ENCODE data around the gene PPP6R2.
A peak's percentile ranks its signal among the peaks of the same experiment; 100 is the strongest.

The PPP6R2 gene

DNA sequence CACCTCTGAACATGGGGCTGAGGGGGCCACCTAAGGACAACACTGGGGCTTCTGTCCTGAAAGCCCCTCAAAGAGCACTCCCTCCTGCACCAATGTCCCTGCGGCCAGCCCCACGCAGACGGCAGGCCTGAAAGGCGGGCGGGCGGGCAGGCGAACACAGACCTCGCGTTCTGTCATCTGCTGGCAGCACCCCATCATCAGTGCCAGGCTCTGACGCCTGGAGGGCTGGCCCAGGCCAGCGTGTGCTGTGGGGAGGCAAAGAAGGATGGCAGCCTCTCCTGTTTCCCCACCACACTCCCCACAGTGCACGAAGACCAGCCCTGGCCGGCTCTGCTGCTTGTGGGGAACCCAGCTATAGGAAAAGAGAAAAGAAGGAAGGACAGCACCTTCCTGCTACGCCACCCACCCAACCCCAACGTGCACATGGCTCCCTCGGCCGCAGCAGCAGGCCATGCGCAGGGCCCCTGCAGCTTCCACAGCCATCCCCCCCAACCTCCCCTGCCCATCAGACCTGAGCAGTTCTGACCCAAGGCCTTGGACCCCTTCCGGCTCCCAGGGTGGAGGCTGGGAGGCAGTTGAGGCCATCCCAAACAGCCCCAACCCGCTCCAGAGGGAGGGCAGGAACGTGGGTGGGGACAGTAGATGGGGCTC, 128.2 kb downstream of the PPP6R2 start:
- ATAC-seq = no peak

DNA sequence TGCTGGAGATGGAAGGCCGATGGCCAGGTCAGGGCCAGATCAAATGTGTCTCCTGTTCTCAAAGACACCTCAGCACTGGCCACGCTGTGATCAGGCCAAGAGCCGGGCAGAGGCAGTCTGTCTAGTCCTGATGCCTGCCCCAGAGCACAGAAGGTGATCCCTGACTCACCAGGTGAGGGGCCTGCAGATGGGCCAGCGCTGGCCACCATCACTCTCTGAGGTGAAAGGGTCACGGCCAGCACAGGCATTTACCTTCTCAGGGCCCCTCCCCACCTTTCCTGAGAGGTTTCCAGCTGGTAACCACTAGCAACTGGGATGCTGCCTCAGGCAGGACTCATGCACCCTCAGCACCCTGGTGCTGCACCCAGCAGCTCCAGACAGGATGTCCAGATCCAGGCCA, 128.8 kb downstream of the PPP6R2 start:
- no peak for ATAC-seq

DNA sequence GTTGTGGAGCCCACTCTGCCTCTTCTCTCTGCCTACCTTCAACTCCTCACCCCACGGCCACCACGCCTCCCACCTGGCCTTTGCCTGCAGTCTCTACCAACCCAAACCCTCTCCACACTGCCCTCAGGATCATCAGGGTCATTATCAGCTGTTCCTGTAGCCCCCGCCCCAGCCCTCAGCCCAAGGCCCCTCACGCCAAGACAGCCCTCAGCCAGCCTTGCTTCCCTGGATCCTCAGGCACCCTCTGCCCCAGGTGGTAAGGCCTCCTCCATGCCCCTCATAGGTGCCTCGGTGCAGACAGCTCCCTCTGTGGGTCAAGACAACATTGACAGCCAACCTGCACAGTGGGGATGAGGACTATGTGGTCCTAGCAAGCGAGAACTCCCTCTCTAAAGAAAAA, 130.0 kb downstream of the PPP6R2 start:
- ATAC-seq = peak in 1 of 2 donors; percentile 12

DNA sequence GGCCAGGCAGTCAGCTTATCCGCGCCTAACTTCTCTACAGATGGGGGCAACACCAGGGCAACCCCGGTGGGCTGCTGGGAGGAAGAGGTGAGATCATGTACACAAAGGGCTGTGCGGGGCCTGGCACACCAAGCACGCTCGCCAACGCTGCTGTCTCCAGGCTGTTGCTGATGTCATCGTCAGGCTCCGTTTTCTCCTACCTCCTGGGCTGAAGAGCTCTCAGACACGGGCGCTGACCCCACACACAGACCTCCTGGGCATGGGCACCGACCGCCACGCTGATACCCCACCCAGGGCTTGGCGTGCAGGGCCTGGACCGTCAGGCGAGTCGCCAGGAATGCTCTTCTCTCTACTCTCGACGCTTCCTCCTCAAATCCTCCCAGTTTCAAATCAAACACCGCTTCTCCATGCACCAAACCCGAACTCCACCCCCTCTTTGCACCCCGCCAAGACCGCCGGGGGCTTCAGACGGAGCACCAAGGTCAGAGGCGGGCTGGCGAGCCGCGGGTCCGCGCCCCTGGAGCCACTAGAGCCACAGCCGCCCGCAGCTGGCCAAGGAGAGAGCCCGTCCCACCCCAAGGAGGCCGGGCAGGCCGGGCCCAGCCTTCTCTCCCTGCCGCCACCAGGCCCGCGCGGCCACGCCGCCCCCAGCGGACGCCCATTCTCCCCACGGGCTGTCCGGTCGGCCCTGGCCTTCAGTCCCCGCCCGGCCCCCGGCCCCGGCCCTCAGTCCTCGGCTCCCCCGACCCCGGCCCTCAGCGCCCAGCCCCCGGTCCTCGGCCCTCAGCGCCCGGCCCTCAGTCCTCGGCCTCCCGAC, 130.9 kb downstream of the PPP6R2 start:
- no peak for ATAC-seq

DNA sequence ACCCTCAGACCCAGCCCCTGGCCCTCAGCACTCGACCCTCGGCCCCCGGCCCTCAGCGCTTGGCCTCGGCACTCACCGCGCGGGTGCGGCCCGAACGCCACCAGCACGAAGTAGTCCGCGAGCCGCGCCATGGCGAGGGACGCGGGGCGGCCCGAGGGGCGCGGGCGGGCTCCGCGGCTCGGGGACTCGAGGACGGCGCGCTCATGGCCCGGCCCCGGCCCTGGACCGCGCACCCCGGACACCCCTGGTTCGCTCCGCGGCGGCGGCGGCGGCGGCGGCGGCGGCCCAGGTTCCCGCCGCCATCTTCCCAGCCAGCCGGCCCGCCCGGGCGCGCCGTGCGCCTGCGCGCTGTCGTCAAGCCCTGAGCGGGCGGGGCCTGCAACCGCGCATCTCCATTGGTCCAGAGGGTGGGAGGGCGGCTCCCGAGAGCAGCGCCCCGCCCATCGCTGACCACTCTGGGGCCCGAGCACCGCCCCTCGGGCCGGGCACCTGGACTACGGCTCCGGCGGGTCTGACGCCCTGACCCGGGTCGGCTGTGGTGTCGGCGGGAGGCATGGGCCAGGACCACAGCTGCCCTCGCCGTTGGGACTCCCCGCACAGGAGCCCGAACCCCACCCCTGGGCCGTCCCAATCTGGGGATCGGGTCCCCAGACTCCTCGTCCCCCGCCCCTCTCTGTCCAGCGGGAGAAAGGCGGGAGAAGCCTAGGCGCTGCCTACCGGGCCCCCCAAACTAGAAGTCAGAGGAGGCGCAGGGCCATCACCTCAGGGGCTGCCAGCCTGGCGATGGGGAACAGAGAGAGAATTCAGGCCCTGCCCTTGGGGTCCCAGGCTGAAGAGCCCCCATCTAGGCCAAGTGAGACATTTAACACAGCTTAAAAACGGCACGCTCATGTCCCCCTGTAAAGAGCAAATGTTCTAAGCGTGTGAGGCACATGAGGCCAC, 131.9 kb downstream of the PPP6R2 start, which contains the start of gene SBF1:
Gene SBF1 (minus strand): TSS at position 326 of the 942 bp plus-strand sequence. CDS start 195 bp downstream, at position 131.
- ATAC-seq = peak; percentile 74 to 76

DNA sequence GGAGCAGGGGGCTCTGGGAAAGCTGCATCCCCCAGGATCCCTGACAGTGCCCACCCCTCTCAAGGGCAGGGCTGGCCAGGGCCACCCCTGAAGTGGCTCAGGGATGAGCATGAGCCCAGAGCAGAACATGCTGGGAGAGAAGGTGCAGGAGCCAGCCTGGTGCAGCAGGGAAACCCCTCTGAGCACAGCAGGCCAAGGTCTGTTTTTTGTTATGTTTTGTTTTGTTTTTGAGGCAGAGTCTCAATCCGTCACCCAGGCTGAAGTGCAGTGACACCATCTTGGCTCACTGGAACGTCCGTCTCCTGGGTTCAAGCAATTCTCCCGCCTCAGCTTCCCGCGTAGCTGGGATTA, 132.5 kb downstream of the PPP6R2 start:
- ATAC-seq = no peak

DNA sequence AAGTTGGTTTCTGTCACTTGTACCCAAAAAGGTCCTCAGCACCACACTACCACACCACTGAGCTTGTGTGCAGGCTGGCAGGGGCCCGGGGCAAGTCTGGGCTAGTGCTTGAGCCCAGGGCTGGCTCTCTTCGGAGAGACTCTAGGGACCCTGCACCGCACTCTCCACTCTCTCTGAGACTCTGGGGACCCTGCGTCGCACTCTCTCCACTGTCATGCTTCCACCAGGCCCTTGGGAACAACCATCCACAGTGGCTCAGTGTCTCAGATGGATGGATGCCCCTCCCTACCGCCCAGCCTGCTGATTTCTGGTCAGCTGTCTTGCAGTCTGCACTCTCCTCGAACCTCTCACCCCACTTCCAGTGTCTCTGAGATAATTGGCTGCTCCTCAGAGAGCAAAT, 133.7 kb downstream of the PPP6R2 start:
- no peak for ATAC-seq

DNA sequence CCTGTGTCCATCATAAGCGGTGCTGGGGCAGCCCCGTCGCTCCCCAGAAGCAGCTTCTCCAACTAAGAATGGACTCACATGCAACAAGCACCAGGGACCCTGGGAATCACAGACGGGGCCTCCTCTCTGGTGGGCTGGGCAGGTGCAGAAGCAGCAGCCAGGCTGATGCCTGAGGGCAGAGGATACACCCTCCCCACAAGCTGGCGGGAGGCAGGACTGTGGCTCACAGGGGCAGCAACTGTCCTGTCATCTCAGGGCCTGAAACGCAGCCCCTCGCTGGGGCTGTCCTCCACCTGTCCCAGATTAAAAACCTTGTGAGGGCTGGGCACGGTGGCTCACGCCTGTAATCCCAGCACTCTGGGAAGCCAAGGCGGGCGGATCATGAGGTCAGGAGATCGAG, 134.8 kb downstream of the PPP6R2 start:
- no peak for ATAC-seq

DNA sequence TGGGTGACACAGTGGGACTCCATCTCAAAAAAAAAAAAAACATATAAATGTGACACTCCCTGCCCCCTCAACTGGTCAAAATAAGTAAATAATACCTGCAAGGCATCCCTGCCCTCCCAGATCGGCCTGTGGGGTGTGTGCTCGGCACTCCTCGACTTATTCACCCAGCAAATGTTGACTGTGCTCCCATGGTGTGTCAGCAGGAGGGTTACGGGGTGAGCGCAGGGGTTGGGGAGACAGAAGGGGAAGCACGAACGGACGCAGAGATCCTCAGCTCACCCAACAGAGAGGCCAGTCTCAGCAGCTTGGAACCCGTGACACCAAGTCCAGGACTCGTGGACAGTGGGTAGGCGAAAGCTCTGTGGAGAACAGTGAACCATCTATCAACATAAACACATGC, 136.6 kb downstream of the PPP6R2 start:
- no peak for ATAC-seq

DNA sequence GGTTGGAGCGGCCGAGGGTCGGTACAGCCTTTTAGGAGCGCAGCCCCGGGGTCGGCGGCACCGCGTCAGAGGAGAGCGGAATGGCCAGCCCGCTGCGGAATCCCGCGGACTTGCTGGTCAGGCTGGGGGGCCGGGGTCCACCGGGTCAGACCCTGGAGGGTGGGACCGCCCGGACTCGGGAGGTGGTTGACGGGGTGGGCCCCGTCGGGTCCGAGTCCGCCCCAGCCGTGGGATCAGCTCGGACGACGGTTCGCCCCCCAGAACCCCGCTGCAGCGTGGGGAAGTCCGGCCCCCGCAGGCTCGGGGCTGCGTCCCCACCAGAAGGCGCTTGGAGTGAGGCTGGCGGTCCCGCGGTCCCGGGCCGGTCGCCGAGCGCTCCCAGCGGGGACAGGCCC, 137.9 kb downstream of the PPP6R2 start:
- no peak for ATAC-seq

DNA sequence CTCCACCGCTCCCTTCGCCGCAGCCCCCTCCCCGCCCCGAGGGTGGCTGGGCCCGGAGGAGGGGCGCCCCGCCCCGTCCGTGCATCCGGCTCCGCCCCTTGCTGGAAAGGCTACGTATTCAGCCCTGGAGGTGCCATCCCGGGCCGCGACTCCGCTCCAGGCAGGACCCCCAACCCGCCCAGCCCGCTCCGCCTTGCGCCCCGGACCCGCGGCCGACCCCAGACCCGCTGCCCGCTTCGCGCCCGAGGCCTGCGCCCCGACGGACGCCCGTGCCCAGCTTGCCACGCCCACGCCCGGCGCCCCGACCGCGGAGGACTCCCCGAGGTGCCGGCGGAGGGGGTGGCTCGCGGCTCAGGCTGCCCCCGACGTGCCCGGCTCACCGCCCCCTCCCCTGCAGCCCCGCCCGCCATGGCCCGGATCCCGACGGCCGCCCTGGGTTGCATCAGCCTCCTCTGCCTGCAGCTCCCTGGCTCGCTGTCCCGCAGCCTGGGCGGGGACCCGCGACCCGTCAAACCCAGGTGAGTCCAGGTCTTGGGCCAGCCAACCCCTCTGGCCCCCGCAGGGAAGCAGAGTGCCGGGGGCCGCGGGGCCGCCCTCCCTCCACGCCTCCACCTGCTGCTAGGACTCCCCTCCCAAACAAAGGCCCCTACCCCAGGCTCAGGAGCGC, 138.4 kb downstream of the PPP6R2 start, which contains the start of gene ADM2:
Gene ADM2 (plus strand): TSS at position 104 of the 667 bp plus-strand sequence. CDS start 305 bp downstream, at position 409.
- ATAC-seq = peak; percentile 72 to 82

DNA sequence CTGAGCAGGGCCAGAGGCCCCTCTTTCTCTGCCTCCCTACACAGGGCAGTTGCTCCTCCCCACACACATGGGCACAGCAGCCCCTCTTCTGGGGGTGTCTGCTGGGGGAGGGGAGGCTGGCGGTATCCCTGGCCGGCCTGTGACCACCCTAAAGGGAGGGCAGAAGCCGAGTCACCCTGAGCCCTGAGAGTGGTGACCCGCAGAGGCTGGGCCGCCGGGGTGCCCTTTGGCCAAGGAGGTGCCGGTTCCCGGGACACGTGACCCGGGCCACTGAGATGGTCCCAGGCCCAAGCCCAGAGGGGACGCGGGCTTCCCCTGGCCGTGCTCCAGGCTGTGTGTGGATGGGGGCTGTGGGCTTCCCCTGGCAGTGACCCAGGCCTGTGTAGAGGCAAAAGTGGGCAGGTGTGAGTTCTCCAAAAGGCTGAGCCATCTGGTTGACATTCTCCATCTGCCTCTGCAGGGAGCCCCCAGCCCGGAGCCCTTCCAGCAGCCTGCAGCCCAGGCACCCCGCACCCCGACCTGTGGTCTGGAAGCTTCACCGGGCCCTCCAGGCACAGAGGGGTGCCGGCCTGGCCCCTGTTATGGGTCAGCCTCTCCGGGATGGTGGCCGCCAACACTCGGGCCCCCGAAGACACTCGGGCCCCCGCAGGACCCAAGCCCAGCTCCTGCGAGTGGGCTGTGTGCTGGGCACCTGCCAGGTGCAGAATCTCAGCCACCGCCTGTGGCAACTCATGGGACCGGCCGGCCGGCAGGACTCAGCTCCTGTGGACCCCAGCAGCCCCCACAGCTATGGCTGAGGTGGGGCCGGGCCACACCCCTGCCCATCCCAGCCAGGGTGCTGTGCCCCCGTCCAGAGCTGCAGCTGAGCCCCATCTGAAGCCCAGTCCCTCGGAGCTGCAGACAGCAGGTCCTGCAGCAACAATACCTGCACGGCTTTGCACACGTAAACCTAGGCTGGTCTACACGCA, 139.3 kb downstream of the PPP6R2 start:
- no peak for ATAC-seq

DNA sequence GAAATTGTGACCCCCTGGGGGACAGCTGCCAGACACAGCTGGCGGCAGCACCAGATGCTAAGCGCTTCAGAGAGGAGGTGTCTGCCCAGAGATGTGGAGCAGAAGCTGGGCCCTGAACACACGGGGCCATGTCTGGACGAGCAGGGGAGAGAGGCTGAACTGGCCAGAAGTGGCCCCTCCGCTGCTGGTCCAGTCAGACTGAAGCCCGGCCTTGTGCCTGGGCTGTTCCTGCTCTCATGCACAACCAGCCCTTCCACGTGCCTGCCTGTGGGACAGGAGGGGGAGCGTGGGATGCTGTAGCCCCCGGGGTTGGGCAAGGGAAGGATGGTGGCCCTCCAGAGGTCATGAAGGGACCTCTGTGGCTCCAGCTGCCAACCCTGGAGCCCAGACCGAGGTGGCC, 140.0 kb downstream of the PPP6R2 start:
- ATAC-seq = no peak

DNA sequence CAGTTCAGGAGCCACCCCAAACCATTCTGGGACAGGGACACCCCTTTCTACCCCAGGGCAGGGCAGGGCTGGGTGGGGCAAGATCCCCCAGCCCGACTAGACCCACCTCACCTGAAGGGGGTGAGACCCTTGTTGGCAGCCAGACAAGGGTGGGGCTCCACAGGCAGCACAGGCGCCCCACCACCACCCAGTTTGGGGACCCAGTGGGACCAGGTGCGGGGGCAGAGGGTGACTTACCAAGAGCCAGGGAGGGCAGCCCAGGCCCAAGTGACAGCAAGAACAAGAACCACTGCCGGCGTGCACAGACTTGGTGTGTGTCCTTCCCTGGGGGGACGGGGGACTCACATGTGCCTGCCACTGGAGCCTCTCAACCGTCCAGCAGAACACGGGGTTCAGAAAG, 140.4 kb downstream of the PPP6R2 start:
- no peak for ATAC-seq

DNA sequence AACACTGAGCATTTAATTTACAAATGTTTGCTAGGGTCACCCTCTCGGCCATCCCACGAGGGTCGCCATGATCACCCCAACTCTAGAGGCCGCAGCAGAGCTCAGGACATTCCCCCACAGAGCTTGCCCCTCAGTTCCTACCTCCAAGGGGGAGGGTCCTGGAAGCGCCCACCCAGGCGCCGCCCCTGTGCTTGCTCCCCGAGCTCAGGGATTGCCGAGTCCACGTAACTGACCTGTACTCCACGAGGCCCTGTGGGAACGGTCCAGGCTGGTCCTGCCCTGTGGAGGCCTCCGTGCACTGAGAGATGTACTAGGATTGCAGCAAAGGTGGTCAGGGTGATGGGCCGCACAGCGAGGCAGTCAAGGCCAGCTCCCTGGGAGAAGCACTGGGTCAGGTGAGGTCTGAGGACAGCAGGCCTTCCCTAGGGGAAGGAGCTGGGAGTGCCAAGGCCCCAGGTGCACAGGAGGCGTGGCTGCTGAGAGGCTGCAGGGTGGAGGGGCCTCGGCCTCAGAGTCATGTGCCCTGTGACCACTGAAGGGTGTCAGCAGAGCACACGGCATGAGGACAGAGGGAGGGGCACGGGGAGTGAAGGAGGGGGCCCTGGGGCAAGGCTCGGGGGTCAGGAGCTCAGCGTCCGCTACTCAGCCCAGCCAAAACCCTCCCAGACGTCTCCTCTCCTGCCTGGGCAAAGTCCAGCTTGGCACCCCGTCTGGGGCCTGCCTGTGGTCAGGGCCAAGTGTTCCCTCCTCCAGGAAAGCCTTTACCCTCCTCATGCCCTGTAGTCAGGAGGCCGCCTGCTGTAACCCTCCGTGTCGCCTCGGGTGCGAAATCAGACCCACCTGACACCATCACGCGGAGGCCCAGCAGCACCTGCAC, 141.1 kb downstream of the PPP6R2 start:
- no peak for ATAC-seq

DNA sequence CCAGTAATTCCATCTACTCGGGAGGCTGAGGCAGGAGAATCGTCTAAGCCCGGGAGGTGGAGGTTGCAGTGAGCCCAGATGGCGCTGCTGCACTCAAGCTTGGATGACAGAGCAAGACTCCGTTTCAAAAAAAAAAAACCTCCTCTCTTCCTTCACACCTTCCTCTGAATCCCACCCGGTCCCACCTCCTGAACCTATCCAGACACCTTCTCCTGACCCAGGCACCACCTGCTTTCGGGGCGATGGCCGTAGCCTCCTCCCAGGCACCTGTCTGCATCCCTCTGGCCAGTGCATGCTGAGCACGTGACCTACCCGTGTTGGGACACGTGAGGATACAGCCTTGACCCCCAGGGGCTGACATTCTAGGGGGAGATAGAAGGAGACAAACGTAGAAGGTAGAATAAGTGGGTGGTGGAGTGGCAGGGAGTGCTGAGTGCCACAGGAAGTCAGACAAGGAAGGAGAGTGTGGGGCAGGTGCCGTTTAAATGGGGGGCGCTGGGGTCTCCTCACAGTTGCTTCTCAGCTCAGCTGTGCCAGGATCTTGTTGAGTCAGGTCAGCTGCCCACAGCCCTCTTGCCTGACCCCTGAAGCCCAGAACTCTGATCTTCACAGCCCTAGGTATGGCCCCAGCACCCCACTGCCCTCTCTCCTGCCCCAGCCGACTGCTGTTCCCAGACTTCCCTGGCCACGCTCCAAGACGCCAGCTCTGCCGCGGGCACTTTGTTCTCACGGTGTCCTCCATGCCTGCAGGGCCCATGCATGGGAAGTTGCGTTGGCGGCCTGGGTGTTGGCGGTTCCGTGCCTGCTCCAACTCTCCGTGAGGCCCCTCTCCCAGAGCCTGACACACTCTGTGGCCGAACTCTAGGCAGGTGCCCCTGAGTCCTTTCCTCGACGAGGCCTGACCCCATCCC, 142.3 kb downstream of the PPP6R2 start:
- ATAC-seq = no peak

DNA sequence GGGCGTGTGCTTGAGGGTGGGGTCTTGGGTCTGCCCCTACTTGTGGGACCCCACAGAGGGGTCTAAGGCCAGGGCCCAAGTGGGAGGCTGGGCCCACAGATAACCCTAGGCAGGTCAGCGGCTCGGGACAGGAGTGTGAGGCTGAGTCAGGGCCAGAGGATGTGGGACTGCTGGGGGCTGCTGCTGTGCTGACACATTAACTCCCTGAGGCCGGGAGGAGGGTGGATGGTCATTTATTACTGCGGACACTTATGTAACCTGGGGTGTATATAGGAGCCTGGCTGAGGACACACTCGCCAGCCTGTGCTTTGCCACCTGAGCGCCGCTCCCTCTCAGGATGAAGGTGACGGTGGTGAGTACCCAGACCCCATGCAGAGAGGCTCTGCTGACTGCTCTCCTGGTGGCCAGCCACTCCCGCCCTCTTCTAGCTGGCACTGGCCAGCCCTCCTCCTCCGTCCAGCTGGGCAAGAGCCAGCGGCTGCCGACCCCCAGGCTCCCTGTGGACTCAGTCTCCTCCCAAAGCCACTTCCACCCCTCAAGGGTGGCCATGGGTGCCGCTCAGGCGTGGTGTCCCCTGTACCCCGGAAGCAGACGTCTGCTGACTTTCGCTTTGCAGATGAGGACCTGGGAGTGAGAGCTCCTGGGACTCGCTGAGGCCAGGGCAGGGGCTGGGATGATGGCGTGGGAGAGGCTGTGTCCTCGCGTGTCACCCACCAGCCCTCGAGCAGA, 143.6 kb downstream of the PPP6R2 start, which contains the start of gene MIOX:
Gene MIOX (plus strand): TSS at position 299 of the 729 bp plus-strand sequence. CDS start 39 bp downstream, at position 338.
- ATAC-seq = no peak

Measured in activated CD4-positive, CD25-positive, alpha-beta regulatory T cell treated with anti-CD3 and anti-CD28 coated beads, Interleukin-2, amount 50 U/mL, for 24 hours (primary cell).